OCI-LY3 (cell line): Measurements from ENCODE around the gene DCUN1D3.

Experiments
- EZH2phosphoT487 ChIP-seq: fragments of 200-600 bp; shearing (Covaris generic); IDR thresholded peaks from 2 replicates; pipeline ENCODE4 v1.6.1; 2018; ENCODE audit warnings: antibody characterized with exemption, mixed run types, low read depth
- TF ChIP-seq, protein P1 (sequence below): fragments of 200-600, 300-600 bp; sonication (generic); IDR thresholded peaks from 2 replicates; pipeline ENCODE4 v1.5.1; 2014; ENCODE audit warnings: antibody characterized with exemption, low read length, low read depth

DNA sequence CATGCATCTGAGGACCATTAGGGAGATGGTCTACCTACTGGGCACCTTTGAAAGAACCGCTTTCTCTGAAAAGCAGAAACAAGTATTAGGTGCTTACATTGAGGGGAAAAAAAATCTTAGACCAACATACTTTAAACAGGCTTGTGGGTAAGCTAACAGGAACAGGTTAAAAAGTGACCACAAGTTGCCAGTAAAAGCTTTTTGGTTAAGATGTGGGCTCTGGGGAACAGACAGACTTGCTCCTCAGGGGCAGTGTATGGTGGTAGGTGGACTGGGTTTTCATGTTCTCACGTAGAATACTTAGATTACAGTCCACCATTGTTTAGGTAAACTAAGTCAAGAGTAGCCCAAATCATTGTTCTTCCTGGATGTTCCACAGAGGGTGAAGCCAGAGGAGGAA is 52.6 kb downstream of the DCUN1D3 start:
- TF ChIP-seq, protein P1, sequence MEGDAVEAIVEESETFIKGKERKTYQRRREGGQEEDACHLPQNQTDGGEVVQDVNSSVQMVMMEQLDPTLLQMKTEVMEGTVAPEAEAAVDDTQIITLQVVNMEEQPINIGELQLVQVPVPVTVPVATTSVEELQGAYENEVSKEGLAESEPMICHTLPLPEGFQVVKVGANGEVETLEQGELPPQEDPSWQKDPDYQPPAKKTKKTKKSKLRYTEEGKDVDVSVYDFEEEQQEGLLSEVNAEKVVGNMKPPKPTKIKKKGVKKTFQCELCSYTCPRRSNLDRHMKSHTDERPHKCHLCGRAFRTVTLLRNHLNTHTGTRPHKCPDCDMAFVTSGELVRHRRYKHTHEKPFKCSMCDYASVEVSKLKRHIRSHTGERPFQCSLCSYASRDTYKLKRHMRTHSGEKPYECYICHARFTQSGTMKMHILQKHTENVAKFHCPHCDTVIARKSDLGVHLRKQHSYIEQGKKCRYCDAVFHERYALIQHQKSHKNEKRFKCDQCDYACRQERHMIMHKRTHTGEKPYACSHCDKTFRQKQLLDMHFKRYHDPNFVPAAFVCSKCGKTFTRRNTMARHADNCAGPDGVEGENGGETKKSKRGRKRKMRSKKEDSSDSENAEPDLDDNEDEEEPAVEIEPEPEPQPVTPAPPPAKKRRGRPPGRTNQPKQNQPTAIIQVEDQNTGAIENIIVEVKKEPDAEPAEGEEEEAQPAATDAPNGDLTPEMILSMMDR, result no peak
- no peak for TF ChIP-seq EZH2phosphoT487
